Esophagus squamous epithelium (tissue), 5 donors: ENCODE results near the gene DPYSL5. TPM values are rescaled to one million over a fixed set of nuclear protein-coding genes. Genes with fewer than 3 reads are reported as not detected.

ENCODE experiments used
- DNase-seq: peaks from one replicate; lab custom pipeline; 2025; lab: John Stamatoyannopoulos, UW
- H3K27ac ChIP-seq, 4 donors: fragments of 200-600 bp; sonication (generic); one replicate each; pipeline ENCODE4 v1.5.1; 2016 to 2019; ENCODE audit warnings: mild to moderate bottlenecking in 1 of 4
- H3K27me3 ChIP-seq, 4 donors: fragments of 200-600 bp; sonication (generic); 1 replicate in 3 of 4; 2 replicates in 1 of 4; pipeline versions ENCODE4 v1.5.1 to v1.6.0; 2017 to 2021; ENCODE audit warnings: antibody characterized with exemption in 1 of 4
- H3K36me3 ChIP-seq, 3 donors: fragments of 200-600 bp; sonication (generic); one replicate each; pipeline ENCODE4 v1.5.1; 2016 to 2019
- H3K4me1 ChIP-seq, 3 donors: fragments of 200-600 bp; sonication (generic); one replicate each; pipeline ENCODE4 v1.5.1; 2017 to 2019
- H3K4me3 ChIP-seq, 4 donors: fragments of 200-600 bp; sonication (generic); 1 replicate in 3 of 4; 2 replicates in 1 of 4; pipeline ENCODE4 v1.5.1; 2016 to 2019; ENCODE audit warnings: mild to moderate bottlenecking in 2 of 4, moderate library complexity in 1 of 4
- H3K9me3 ChIP-seq, 3 donors: fragments of 200-600 bp; sonication (generic); one replicate each; pipeline ENCODE4 v1.5.1; 2016 to 2019
- CTCF ChIP-seq, 6 experiments: fragments of 450-650 bp in 4 of 6; fragments of 200-600 bp in 2 of 6; sonication (generic) in 2 of 6; IDR thresholded peaks; one replicate each; pipeline ENCODE4 v1.5.1; 2016 to 2019; ENCODE audit warnings: antibody characterized with exemption in 6 of 6, mild to moderate bottlenecking in 4 of 6, moderate library complexity in 4 of 6
- POLR2A ChIP-seq, 4 donors: fragments of 450-650 bp; IDR thresholded peaks; one replicate each; pipeline ENCODE4 v1.6.1; 2017; ENCODE audit warnings: antibody characterized with exemption in 4 of 4, mild to moderate bottlenecking in 4 of 4, moderate library complexity in 3 of 4
- WGBS, 2 donors: methylation state at CpG; one replicate each; pipeline ENCODE4 v1.1.5; 2018; 5-methylcytosine and 5-hydroxymethylcytosine counted together
- intact Hi-C: fragments of 100-400 bp; cut with DNase I; formaldehyde crosslinking; loops from one replicate; pipeline ENCODE4 v1.15.0; 2022
- total RNA-seq, 4 donors: library from RNA; depleted of rRNA; stranded (reverse); fragments of >200 nt; gene quantifications; one replicate each; pipeline ENCODE4 v1.1.0, GENCODE V29; 2016
- donor health status: DM: yes; HTN: yes; CAD: no.

Gene DPYSL5
- total RNA-seq, 4 donors from 2014 or later, result not detected

GRCh38 chr2:26994983-26995382 lies 147.1 kb downstream of the DPYSL5 start:
- Histone ChIP-seq H3K4me3 (no peak overlapping the region), H3K27ac (no peak overlapping the region), H3K27me3 (no peaks in the 10 kb centered on the region), H3K36me3 (no peaks in the 10 kb centered on the region), H3K4me1 (no peaks in the 10 kb centered on the region), H3K9me3 (no peaks in the 10 kb centered on the region)
- intact Hi-C loops, result no loop called here
- TF ChIP-seq CTCF (IDR thresholded peaks at IDR 0.05) (no peak), POLR2A (IDR thresholded peaks at IDR 0.05) (no peak)
- no peak for DNase-seq
- 89% methylated on average over 1 of the region's 1 CpG; no CpG with 5 or more reads in 1 of the 2 donors for WGBS, 2 donors

GRCh38 chr2:26997394-26997793 lies 149.5 kb downstream of the DPYSL5 start:
- H3K36me3 ChIP-seq, result no peaks in the 10 kb centered on the region
- no peak overlapping the region for H3K4me3 ChIP-seq
- no peak for DNase-seq
- no peak overlapping the region for H3K27ac ChIP-seq
- no peaks in the 10 kb centered on the region for H3K4me1 ChIP-seq
- no peaks in the 10 kb centered on the region for H3K9me3 ChIP-seq
- intact Hi-C loops, result no loop called here
- no peaks in the 10 kb centered on the region for H3K27me3 ChIP-seq
- 82 to 90% methylated on average over 2 to 8 of the region's 10 CpGs for WGBS, 2 donors
- no peak for TF ChIP-seq CTCF (IDR thresholded peaks at IDR 0.05)
- no peak for TF ChIP-seq POLR2A (IDR thresholded peaks at IDR 0.05)

- no peak overlapping the region for H3K4me3 ChIP-seq
- H3K27ac ChIP-seq, result no peak overlapping the region
- no peaks in the 10 kb centered on the region for H3K4me1 ChIP-seq
- H3K9me3 ChIP-seq, result no peaks in the 10 kb centered on the region
- DNase-seq, result no peak
- H3K36me3 ChIP-seq, result no peaks in the 10 kb centered on the region
- no peaks in the 10 kb centered on the region for H3K27me3 ChIP-seq
- TF ChIP-seq POLR2A (IDR thresholded peaks at IDR 0.05) (no peak), CTCF (IDR thresholded peaks at IDR 0.05) (no peak)
- WGBS, 2 donors, result 100% methylated on average over 1 of the region's 1 CpG; no CpG with 5 or more reads in 1 of the 2 donors
- intact Hi-C loops, result no loop called here
These were observed 150.4 kb downstream of the DPYSL5 start for GRCh38 chr2:26998323-26998722.

Other genes starting within 250 kb of the DPYSL5 start
- gene CIB4, start 206.8 kb upstream of the DPYSL5 start, total RNA-seq, result under 1 TPM in 1 of 4 donors, not detected in 3; 0.57 TPM
- 1 to 10 TPM in 1 of 4 donors, under 1 TPM in 3; 0.66 to 1.6 (median 0.84) TPM for gene KCNK3, start 155.4 kb upstream of the DPYSL5 start, total RNA-seq
- 10 to 100 TPM; 39.6 to 61.4 (median 48.0) TPM for gene SLC35F6, start 83.8 kb upstream of the DPYSL5 start, total RNA-seq
- gene CENPA, start 62.1 kb upstream of the DPYSL5 start, total RNA-seq, result 10 to 100 TPM in 1 of 4 donors, 1 to 10 TPM in 3; 3.4 to 12.4 (median 5.0) TPM
- 1 to 10 TPM; 4.4 to 7.6 (median 5.2) TPM for gene MAPRE3, start 122.5 kb downstream of the DPYSL5 start, total RNA-seq
- 10 to 100 TPM; 15.7 to 34.5 (median 32.1) TPM for gene TMEM214, start 184.8 kb downstream of the DPYSL5 start, total RNA-seq
- 10 to 100 TPM in 2 of 4 donors, 1 to 10 TPM in 2; 4.7 to 12.4 (median 9.6) TPM for gene AGBL5, start 203.5 kb downstream of the DPYSL5 start, total RNA-seq
- gene OST4, start 223.5 kb downstream of the DPYSL5 start, total RNA-seq, result 100 to 1,000 TPM; 149 to 242 (median 193) TPM
- 10 to 100 TPM in 2 of 4 donors, 1 to 10 TPM in 2; 6.2 to 27.8 (median 9.9) TPM for gene EMILIN1, start 230.5 kb downstream of the DPYSL5 start, total RNA-seq
- 1 to 10 TPM; 1.3 to 1.9 (median 1.4) TPM for gene KHK, start 238.6 kb downstream of the DPYSL5 start, total RNA-seq